Heart right ventricle (tissue), 16 donors: ENCODE data around the gene OR13C4. TPM values are rescaled to one million over a fixed set of nuclear protein-coding genes. Genes with fewer than 3 reads are reported as not detected.

Experiments used
- ATAC-seq, 8 donors: fragments of 200-7000 bp; cut with Tn5 transposase; one replicate each; pipeline ENCODE4 v1.9.1; 2020; ENCODE audit warnings: mild to moderate bottlenecking in 8 of 8, moderate library complexity in 8 of 8, moderate number of reproducible peaks in 1 of 8
- DNase-seq, 2 donors: peaks; one replicate each; pipeline ENCODE4 v3.0.0-alpha.2; 2020
- H3K27ac ChIP-seq, 10 donors: fragments of 200-600 bp; sonication (generic) in 2 of 10; one replicate each; pipeline versions ENCODE4 v1.5.0 to v1.8.0; 2020 to 2022; ENCODE audit warnings: mild to moderate bottlenecking in 3 of 10
- H3K27me3 ChIP-seq, 7 donors: fragments of 200-600 bp; one replicate each; pipeline ENCODE4 v1.8.0; 2021 to 2022; ENCODE audit warnings: mild to moderate bottlenecking in 2 of 7
- H3K36me3 ChIP-seq, 9 donors: fragments of 200-600 bp; sonication (generic) in 1 of 9; one replicate each; pipeline versions ENCODE4 v1.5.0 to v1.8.0; 2020 to 2022; ENCODE audit warnings: mild to moderate bottlenecking in 2 of 9
- H3K4me1 ChIP-seq, 9 donors: fragments of 200-600 bp; sonication (generic) in 1 of 9; one replicate each; pipeline versions ENCODE4 v1.5.0 to v1.8.0; 2020 to 2022; ENCODE audit warnings: mild to moderate bottlenecking in 4 of 9
- H3K4me3 ChIP-seq, 10 donors: fragments of 200-600 bp; sonication (generic) in 2 of 10; one replicate each; pipeline versions ENCODE4 v1.5.0 to v1.8.0; 2020 to 2022; ENCODE audit warnings: mild to moderate bottlenecking in 7 of 10, moderate library complexity in 2 of 10
- H3K9me3 ChIP-seq, 11 donors: fragments of 200-600 bp in 10 of 11; sonication (generic) in 2 of 11; one replicate each; pipeline versions ENCODE4 v1.5.0 to v1.8.0; 2013 to 2022; ENCODE audit warnings: mild to moderate bottlenecking in 2 of 11, control low read depth in 1 of 11, moderate library complexity in 1 of 11
- CTCF ChIP-seq, 9 donors: fragments of 200-600 bp; sonication (generic) in 2 of 9; IDR thresholded peaks; one replicate each; pipeline versions ENCODE4 v1.5.0 to v1.8.0; 2021 to 2022; ENCODE audit warnings: antibody characterized with exemption in 9 of 9, mild to moderate bottlenecking in 5 of 9, moderate library complexity in 1 of 9
- WGBS, 2 donors: extraction: QIAGEN DNeasy Blood & Tissue Kit; methylation state at CpG; one replicate each; pipeline ENCODE4 v1.1.7; 2013; ENCODE audit warnings: inconsistent platforms in 1 of 2; 5-methylcytosine and 5-hydroxymethylcytosine counted together
- intact Hi-C, 10 donors: fragments of 100-400 bp; cut with DNase I; formaldehyde crosslinking; loops; one replicate each; pipeline versions ENCODE4 v1.11.1 to v1.14.2; 2022
- long read RNA-seq, 3 donors: library from polyadenylated mRNA; unstranded; transcript quantifications; one replicate each; pipeline ENCODE4 v2.0.0, GENCODE V29; 2020 to 2021
- polyA plus RNA-seq, 2 donors: library from polyadenylated mRNA; stranded (reverse); fragments of 200-250 nt; gene quantifications; one replicate each; pipeline ENCODE4 v1.2.3, GENCODE V29; 2013
- total RNA-seq, 10 donors: library from RNA; stranded (reverse); fragmentation: NEBNext Ultra II Directional in 3 of 10; extraction: Animal tissue kit (Norgen Biotek cat#: 25700) in 3 of 10; gene quantifications; one replicate each; pipeline versions ENCODE4 v1.2.1 to v1.2.4, GENCODE V29; 2021 to 2023
- donor health status: Arrhythmogenic right ventricular cardiomyopathy.
- donor health status: ischemic (EF 13 %, LVEDD 7.1; RV severe dilation, severe dysfunction).
- donor health status: healthy with polysubstance abuse.
- donor health status: DM: no; HTN: yes; CAD: no.
- donor health status: DM: no; HTN: no; CAD: no.
- donor health status: ischemic (EF 25% LVEDD 6.9; RV normal size, moderate dysfunction).
- donor health status: ischemic (EF 25% LVEDD 5.7; RV mildly dilated, moderate dysfunction).
- donor health status: healthy.
- donor health status: DM: yes; HTN: yes; CAD: no.
- donor health status: Ischemic cardiomyopathy.
- donor health status: ischemic (EF 35%, LVEDD 5.7; RV mildly dilated, moderate dysfunction).
- donor health status: nonischemic (EF 11% LVEDD 7.7; RV severe dilation, severe dysfunction).
- donor health status: DM: yes; HTN: yes; CAD: no.
- donor health status: PGD.
- donor health status: ischemic (EF 29% LVEDD 5.4; RV normal size, mild dysfunction).
- donor health status: nonischemic (EF 23%, LVEDD 6.1; RV moderate dilation, normal function).

Gene OR13C4
- not detected for total RNA-seq
- polyA plus RNA-seq: not detected
- long read RNA-seq, donor 1: 0 reads
- long read RNA-seq, donor 2: 0 reads
- long read RNA-seq, donor 3: 0 reads

GRCh38 chr9:104527109-104527508 lies at the start of gene OR13C4:
OR13C4 (minus strand) TSS chr9:104527209; CDS start chr9:104527209, 0 bp downstream.
- no peak for ATAC-seq
- Histone ChIP-seq H3K4me1 (no peaks in the 10 kb centered on the region), H3K36me3 (no peaks in the 10 kb centered on the region), H3K27me3 (no peaks in the 10 kb centered on the region), H3K4me3 (no peak within 1 kb of the TSS), H3K9me3 (peaks cover 0 to 4% (median 0%) of the 10 kb centered on the region in 11 donors), H3K27ac (no peak within 1 kb of the TSS)
- intact Hi-C loops: no loop called here
- no peak for TF ChIP-seq CTCF (IDR thresholded peaks at IDR 0.05)
- DNase-seq: no peak

- no peaks in the 10 kb centered on the region for H3K36me3 ChIP-seq
- no peaks in the 10 kb centered on the region for H3K4me1 ChIP-seq
- no peak for ATAC-seq
- no peak for TF ChIP-seq CTCF (IDR thresholded peaks at IDR 0.05)
- intact Hi-C loops: no loop called here
- H3K27me3 ChIP-seq: no peaks in the 10 kb centered on the region
- H3K27ac ChIP-seq: no peak overlapping the region
- WGBS, 2 donors: 57 to 74% methylated on average over 2 of the region's 2 CpGs
- no peak overlapping the region for H3K4me3 ChIP-seq
- no peak for DNase-seq
- H3K9me3 ChIP-seq: peaks cover 0 to 28% (median 12%) of the 10 kb centered on the region in 11 donors
These were observed 48.4 kb upstream of the OR13C4 start for GRCh38 chr9:104575456-104575855.

- 62 to 82% methylated on average over 1 of the region's 1 CpG for WGBS, 2 donors
- intact Hi-C loops: no loop called here
- Histone ChIP-seq H3K36me3 (no peaks in the 10 kb centered on the region), H3K4me1 (no peaks in the 10 kb centered on the region), H3K27ac (no peak overlapping the region), H3K4me3 (no peak overlapping the region), H3K27me3 (no peaks in the 10 kb centered on the region), H3K9me3 (peaks cover 0 to 28% (median 12%) of the 10 kb centered on the region in 11 donors)
- TF ChIP-seq CTCF (IDR thresholded peaks at IDR 0.05): no peak
- ATAC-seq (no peak), DNase-seq (no peak)
These were observed 45.6 kb upstream of the OR13C4 start for GRCh38 chr9:104572612-104573011.

- ATAC-seq (no peak), DNase-seq (no peak)
- no peaks in the 10 kb centered on the region for H3K36me3 ChIP-seq
- H3K27ac ChIP-seq: no peak within 1 kb of the TSS
- no peak for TF ChIP-seq CTCF (IDR thresholded peaks at IDR 0.05)
- H3K9me3 ChIP-seq: peaks cover 0 to 28% (median 12%) of the 10 kb centered on the region in 11 donors
- H3K27me3 ChIP-seq: no peaks in the 10 kb centered on the region
- no peak within 1 kb of the TSS for H3K4me3 ChIP-seq
- 83 to 88% methylated on average over 4 of the region's 4 CpGs for WGBS, 2 donors
- H3K4me1 ChIP-seq: no peaks in the 10 kb centered on the region
- intact Hi-C loops: no loop called here
These were observed 41.9 kb upstream of the OR13C4 start, which contains the start of gene OR13C8 for GRCh38 chr9:104568868-104569267. OR13C8 (plus strand) TSS chr9:104569168; CDS start chr9:104569168, 0 bp downstream.
